NCI-H1436 treated with DMSO at 0.1 percent for 48 hours (cell line): ENCODE results near the gene LRRC49.
"Not testable (repeated sequence)": the region's sequence is repeated elsewhere in the genome, so short reads cannot be mapped to it uniquely, and the experiment has no call there.

ENCODE experiments used
- DNase-seq: peaks from one replicate; lab custom pipeline; 2025; lab: John Stamatoyannopoulos, UW

LRRC49 gene, protein sequence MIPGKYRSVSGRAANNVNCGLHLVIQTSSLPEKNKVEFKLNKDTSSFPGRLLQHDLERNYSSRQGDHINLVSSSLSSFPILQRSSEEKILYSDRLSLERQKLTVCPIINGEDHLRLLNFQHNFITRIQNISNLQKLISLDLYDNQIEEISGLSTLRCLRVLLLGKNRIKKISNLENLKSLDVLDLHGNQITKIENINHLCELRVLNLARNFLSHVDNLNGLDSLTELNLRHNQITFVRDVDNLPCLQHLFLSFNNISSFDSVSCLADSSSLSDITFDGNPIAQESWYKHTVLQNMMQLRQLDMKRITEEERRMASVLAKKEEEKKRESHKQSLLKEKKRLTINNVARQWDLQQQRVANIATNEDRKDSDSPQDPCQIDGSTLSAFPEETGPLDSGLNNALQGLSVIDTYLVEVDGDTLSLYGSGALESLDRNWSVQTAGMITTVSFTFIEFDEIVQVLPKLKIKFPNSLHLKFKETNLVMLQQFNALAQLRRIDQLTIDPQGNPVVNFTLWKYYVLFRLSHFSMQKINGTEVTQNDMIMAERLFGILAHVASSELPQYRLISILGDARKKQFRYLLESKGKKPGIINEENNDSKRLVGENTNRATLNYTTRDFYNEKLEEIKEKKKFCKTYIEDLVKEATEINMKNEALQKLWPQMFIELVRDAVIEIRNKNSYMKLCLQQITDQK

DNA sequence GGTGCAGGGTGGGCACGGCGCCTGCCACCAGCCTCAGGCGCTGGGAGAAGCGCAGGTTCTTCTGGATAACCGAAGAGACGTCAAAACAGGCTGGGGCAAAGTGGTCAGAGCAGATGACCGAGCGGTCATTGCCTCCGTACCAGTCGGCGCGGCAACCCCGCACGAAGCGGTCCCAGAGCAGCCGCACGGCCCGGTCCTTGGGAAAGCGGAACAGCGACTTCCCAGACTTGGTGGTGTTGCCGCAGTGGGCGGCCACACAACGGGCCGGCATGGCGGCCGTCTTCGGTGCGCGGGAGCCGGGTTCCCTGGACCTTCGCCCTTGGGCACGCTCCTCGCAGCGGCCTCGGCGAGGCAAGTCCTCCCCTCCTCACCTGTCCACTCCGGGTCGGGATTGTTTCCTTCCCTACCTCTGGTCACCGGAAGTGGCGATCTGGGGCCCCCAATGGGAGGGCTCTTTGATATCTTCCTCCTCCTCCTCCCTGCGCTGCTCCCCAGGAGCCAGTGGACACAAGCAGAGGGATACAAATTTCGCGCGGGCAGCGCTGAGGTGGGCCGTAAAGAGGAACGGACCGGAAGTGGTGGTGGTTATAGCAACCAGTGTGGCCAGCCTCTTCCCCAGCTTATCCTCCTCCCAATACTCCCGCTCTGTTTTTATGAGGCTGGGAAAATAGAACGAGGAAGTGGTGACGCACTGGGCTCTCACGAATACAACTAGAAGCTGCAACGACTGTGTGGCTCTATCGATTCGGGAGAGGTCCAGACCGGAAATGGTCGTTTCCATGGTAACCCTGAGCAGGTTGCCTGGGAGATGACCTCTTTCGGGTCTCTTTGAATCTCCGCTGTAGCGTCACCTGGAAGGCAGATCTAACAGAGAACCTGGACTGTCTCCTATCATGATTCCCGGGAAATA lies at the start of gene LRRC49, which contains the start of gene THAP10:
LRRC49 (plus strand) TSS at position 825 of the 910 bp plus-strand sequence; CDS start at position 894, 69 bp downstream.
THAP10 (minus strand) TSS at position 432 of the 910 bp plus-strand sequence; CDS start at position 271, 161 bp downstream.
- peak; percentile 63 for DNase-seq

DNA sequence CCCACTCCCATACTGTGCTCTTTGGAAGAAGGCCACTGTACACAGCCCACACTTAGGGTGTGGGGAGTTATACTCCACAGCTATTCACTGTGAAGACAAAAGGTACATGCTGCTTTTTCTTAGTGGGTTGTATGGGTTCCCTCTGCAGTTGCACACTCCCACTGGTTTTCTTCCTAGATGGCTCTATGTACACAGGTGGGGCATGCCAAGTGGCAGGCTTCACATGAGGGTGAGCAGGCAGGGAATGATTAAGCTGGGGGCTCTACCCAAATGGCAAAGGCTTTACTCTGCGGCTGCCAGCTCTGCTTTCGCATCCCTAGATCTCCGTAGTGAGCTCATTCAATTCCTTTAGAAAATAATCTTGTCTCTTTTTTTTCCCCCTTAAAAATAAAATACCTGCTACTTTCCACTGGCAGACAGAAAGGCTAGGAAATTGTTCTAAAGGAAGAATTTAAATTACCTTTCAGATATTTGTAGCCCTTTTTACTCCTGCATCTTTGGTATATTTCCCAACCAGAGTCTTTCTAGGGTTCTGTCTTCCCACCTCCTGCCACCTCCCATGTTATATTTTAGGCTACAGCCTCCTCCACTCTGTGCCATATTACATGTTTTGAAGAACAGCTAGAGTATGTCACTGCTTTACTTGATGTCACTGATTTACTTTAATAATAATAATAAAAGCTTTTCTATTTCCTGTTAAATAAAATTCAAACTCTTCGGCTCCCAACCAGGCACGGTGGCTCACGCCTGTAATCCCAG lies 46.8 kb upstream of the LRRC49 start:
- DNase-seq: no peak

GRCh38 chr15:70851889-70852288 lies 40.7 kb upstream of the LRRC49 start:
- no peak for DNase-seq

- DNase-seq: no peak
These were observed 39.9 kb upstream of the LRRC49 start for GRCh38 chr15:70852501-70853317.

DNA sequence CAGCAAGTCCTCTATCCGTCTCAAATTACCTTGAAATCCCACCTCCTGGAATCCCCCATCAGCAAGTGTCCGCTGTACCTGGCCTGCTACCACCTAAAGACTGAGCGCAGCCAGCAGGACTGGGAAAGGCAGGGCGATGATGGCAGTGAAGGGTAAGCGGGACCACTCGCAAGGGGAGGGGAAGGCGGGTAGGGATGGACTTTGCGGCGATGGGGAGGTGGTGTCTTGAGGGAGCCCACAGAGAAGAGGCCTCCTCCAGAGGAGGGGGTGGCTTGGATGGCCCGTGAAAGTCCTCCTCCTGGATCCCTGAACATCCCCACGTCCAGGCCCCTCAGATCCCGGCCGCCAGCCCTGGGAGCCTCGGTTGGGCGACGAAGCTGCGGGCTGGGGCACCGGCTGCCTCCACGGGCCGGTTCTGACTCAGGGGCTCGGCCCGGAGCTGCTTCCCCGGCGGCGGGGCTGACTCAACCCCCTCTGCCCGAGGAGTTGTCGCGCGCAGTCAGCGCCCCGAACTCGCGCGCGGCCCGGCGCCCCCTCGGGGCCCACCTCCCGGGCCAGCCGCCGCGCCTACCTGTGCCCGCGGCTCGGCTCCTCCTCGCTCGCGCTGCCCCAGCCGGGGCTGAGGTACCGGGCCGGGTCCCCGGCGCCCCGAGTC lies 39.2 kb upstream of the LRRC49 start:
- DNase-seq: no peak

DNA sequence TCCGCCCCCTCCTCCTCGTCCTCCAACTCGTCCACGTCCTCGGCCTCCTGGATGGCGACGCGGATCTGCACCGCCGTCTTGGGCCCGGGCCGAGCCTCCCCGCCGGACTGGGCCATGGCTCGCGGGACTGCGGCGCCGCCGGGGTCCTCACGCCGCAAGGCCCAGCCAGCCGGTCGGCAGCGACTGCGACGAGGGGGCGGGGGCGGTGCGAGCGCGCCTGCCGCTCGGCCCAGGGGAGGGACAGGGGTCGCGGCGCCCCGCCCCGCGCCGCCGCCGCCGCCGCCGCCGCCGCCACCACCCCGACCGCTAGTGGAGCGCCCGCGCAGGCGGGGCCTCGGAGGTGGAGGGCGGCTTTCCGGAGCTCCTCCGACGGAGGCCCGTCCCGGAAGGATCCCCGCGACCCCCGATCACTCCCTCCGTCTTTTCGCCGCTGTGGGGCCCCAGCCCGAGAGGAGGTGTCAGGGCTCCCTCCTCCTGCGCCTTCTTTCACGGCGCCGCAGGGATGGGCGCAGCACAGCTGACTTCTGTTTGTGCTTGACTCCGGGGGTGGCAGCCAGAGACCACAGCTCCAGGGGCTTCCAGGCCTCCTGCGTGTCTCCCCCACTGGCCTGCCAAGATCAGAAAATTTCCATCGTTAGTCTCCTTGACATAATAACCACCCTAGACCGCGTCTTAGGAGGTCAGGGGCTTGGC lies 38.5 kb upstream of the LRRC49 start, which contains the start of gene LARP6:
LARP6 (minus strand) TSS at position 185 of the 693 bp plus-strand sequence; CDS start at position 116, 69 bp downstream.
- no peak for DNase-seq

GRCh38 chr15:70854666-70854976 lies 38.0 kb upstream of the LRRC49 start:
- DNase-seq: no peak

GRCh38 chr15:70855764-70856163 lies 36.9 kb upstream of the LRRC49 start:
- no peak for DNase-seq

DNA sequence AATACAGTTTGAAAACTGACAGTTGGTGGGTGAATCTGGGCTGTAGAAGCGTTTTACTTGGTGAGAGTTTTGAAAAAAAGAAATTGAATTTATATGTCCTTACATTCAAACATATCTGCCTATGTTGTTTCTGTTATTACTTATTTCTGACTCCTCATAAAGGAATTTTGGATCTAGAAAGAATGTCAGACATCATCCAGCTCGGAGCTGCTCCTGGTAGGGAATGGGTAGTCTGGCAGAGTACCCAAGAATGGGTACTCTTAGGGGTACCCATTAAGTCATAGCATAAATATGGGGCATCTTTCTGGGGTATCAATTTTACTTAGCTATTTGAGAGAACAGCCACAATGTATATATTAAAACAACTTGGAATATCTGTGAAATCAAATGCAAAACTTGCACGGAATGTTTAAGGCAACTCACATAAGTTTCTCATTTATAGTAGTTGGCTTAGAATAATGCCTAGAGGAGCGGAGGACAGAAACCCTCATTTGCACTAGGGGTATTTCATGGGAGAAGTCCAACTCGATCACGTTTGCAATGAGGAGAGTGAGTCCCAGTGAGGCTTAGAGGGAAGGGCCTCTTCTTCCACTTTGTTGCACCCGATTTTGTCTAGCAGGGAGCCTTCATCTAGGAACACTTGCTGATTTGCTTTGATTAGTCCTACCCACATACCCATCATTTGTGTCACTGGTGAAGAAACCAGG lies 36.3 kb upstream of the LRRC49 start:
- DNase-seq: no peak

- no peak for DNase-seq
These were observed 35.6 kb upstream of the LRRC49 start for GRCh38 chr15:70856884-70857561.

DNA sequence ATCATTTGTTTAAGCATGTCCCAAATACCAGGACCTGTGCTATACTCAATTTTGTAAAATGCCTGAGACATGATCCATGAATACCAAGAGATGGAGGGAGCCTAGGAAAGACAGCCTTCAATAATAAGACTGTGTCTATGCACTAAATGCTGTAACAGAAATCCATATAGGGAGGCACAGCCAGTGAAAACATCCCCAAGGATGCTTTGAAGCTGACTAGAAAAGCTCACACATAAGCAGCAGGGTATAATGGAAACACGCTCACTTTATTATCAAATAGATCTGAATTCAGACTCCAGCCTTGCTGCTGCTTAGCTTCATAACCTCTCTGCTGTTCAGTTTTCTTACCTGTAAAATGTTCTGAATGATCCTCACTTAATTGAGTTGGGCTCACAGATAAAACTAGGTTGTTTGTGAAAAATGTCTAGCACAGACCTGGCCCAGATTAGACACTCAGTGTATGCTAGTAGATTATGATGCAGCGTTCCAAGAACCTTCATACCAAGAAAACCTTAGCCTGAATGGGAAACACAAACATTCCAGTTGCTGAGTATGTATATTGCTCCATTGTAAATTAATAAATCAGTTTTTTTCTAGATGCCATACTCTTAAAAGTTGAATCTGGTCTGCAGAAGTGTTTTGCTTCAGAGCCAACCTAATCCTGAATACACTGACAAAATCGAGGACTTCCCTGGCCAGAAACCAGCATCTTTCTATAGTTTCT lies 34.9 kb upstream of the LRRC49 start:
- no peak for DNase-seq

DNA sequence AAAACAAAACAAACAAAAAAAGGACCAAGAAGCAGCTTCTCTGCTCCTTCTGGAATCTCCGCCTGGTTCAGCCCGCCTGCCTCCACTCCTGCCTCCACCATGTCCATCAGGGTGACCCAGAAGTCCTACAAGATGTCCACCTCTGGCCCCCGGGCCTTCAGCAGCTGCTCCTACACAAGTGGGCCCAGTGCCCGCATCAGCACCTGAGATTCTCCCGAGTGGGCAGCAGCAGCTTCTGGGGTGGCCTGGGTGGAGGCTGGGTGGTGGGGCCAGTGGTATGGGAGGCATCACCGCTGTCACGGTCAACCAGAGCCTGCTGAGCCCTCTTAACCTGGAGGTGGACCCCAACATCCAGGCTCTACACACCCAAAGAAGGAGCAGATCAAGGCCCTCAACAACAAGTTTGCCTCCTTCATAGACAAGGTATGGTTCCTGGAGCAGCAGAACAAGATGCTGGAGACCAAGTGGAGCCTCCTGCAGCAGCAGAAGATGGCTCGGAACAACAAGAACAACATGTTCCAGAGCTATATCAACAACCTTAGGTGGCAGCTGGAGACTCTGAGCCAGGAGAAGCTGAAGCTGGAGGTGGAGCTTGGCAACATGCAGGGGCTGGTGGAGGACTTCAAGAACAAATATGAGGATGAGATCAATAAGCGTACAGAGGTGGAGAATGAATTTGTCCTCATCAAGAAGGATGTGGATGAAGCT lies 33.9 kb upstream of the LRRC49 start:
- DNase-seq: not testable (repeated sequence)

GRCh38 chr15:70859322-70859908 lies 33.2 kb upstream of the LRRC49 start:
- DNase-seq: no peak

- DNase-seq: no peak
These were observed 32.6 kb upstream of the LRRC49 start for GRCh38 chr15:70859998-70860397.

- DNase-seq: no peak
These were observed 29.0 kb upstream of the LRRC49 start for GRCh38 chr15:70863450-70864218.
